GM19468 (cell line): Measurements from ENCODE around the gene HECW1.
A peak's percentile ranks its signal among the peaks of the same experiment; 100 is the strongest.
"Not testable (repeated sequence)": the region's sequence is repeated elsewhere in the genome, so short reads cannot be mapped to it uniquely, and the experiment has no call there.

Source experiments
- ATAC-seq: cut with Tn5 transposase; IDR thresholded peaks from one replicate; pipeline ENCODE4 v1.9.1; 2021; ENCODE audit warnings: mild to moderate bottlenecking, moderate library complexity, moderate number of reproducible peaks; ENCODE audit not compliant: unreplicated experiment; ENCODE audit errors: extremely low read depth

The HECW1 gene

GRCh38 chr7:43584733-43585132 lies 472.3 kb downstream of the HECW1 start:
- not testable (repeated sequence) for ATAC-seq

- no peak for ATAC-seq
Observed at GRCh38 chr7:43585562-43585961, 473.1 kb downstream of the HECW1 start.

- no peak for ATAC-seq
Observed at GRCh38 chr7:43586251-43586900, 473.9 kb downstream of the HECW1 start.

- no peak for ATAC-seq
Observed at GRCh38 chr7:43588477-43589132, 476.2 kb downstream of the HECW1 start.

- ATAC-seq: no peak
Observed at GRCh38 chr7:43589133-43589478, 476.7 kb downstream of the HECW1 start.

- no peak for ATAC-seq
Observed at GRCh38 chr7:43589728-43590127, 477.3 kb downstream of the HECW1 start.

- ATAC-seq: peak; percentile 56
Observed at GRCh38 chr7:43590862-43591557, 478.6 kb downstream of the HECW1 start.

GRCh38 chr7:43591558-43592180 lies 479.2 kb downstream of the HECW1 start:
- ATAC-seq: no peak

GRCh38 chr7:43592326-43592725 lies 479.9 kb downstream of the HECW1 start:
- no peak for ATAC-seq

GRCh38 chr7:43593010-43593409 lies 480.6 kb downstream of the HECW1 start:
- ATAC-seq: no peak

- ATAC-seq: no peak
Observed at GRCh38 chr7:43594020-43594419, 481.6 kb downstream of the HECW1 start.

GRCh38 chr7:43596426-43596825 lies 484.0 kb downstream of the HECW1 start:
- ATAC-seq: not testable (repeated sequence)

- ATAC-seq: no peak
Observed at GRCh38 chr7:43600056-43600455, 487.6 kb downstream of the HECW1 start.

- no peak for ATAC-seq
Observed at GRCh38 chr7:43602256-43602655, 489.8 kb downstream of the HECW1 start.

GRCh38 chr7:43604251-43604650 lies 491.8 kb downstream of the HECW1 start:
- no peak for ATAC-seq

GRCh38 chr7:43609097-43609496 lies 496.6 kb downstream of the HECW1 start:
- no peak for ATAC-seq

GRCh38 chr7:43612128-43612527 lies 499.7 kb downstream of the HECW1 start:
- ATAC-seq: no peak

GRCh38 chr7:43612599-43613589 lies 500.4 kb downstream of the HECW1 start:
- ATAC-seq: no peak
